A549 (cell line): ENCODE results near the gene TP53BP2.
"Not testable (repeated sequence)": the region's sequence is repeated elsewhere in the genome, so short reads cannot be mapped to it uniquely, and the experiment has no call there.

Experiments
- CBX2 ChIP-seq: fragments of 200-600 bp; sonication (generic); IDR thresholded peaks from 2 replicates; pipeline ENCODE4 v1.6.1; 2016; ENCODE audit warnings: low read depth, mild to moderate bottlenecking, borderline replicate concordance
- CEBPB ChIP-seq, 2 experiments: fragments of >200 bp in 1 of 2; sonication (Bioruptor Twin) in 1 of 2; formaldehyde crosslinking in 1 of 2; IDR thresholded peaks; 2 replicates each; pipeline ENCODE4 v1.6.1; 2012 to 2016
- CHD4 ChIP-seq: fragments of 200-600 bp; sonication (generic); IDR thresholded peaks from 2 replicates; pipeline ENCODE4 v1.6.1; 2016; ENCODE audit warnings: antibody characterized with exemption, mild to moderate bottlenecking, borderline replicate concordance
- EHMT2 ChIP-seq: fragments of 200-600 bp; sonication (generic); IDR thresholded peaks from 2 replicates; pipeline ENCODE4 v1.6.1; 2016; ENCODE audit warnings: antibody characterized with exemption, low read depth, mild to moderate bottlenecking, moderate library complexity
- KDM1A ChIP-seq: fragments of 200-600 bp; sonication (generic); IDR thresholded peaks from 2 replicates; pipeline ENCODE4 v1.6.1; 2016; ENCODE audit warnings: low read depth, mild to moderate bottlenecking
- MYC ChIP-seq: IDR thresholded peaks from 2 replicates; pipeline ENCODE4 v1.6.1; 2012; ENCODE audit warnings: mild to moderate bottlenecking, inconsistent platforms, low read length, improper control_type of control experiment, borderline replicate concordance
- NFE2L2 ChIP-seq: fragments of 150-350 bp; conservative IDR thresholded peaks from 2 replicates; pipeline ENCODE4 v1.6.1; 2014; ENCODE audit warnings: low read length
- POLR2A ChIP-seq: IDR thresholded peaks from 2 replicates; pipeline ENCODE4 v1.6.1; 2012; ENCODE audit warnings: mild to moderate bottlenecking, low read length
- RNF2 ChIP-seq: fragments of 200-600 bp; sonication (generic); IDR thresholded peaks from 2 replicates; pipeline ENCODE4 v1.6.1; 2016; ENCODE audit warnings: low read depth, mild to moderate bottlenecking, antibody characterized with exemption, moderate library complexity, borderline replicate concordance
- TF ChIP-seq, protein P1 (sequence below): IDR thresholded peaks from 2 replicates; pipeline ENCODE4 v1.6.1; 2012; ENCODE audit warnings: low read depth, borderline replicate concordance
- TF ChIP-seq, protein P2 (sequence below): IDR thresholded peaks from 2 replicates; pipeline ENCODE4 v1.6.1; 2012
- TF ChIP-seq, protein P3 (sequence below): fragments of >200 bp; sonication (Bioruptor Twin); formaldehyde crosslinking; IDR thresholded peaks from 3 replicates; pipeline ENCODE4 v1.5.1; 2016

DNA sequence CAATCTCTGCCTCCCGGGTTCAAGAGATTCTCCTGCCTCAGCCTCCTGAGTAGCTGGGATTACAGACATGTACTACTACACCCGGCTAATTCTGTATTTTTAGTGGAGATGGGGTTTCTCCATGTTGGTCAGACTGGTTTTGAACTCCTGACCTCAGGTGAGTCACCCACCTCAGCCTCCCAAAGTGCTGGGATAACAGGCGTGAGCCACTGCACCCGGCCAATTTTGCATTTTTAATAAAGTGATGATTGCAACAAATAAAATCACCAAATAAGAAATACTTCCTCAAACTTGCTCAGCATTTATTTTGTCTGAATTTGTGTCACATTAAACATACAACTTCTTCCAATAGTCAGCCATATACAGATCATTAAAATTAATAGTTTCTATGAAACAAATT lies 35.8 kb downstream of the TP53BP2 start:
- TF ChIP-seq, protein P1, sequence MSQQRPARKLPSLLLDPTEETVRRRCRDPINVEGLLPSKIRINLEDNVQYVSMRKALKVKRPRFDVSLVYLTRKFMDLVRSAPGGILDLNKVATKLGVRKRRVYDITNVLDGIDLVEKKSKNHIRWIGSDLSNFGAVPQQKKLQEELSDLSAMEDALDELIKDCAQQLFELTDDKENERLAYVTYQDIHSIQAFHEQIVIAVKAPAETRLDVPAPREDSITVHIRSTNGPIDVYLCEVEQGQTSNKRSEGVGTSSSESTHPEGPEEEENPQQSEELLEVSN: not testable (repeated sequence)
- TF ChIP-seq POLR2A; RNF2; MYC; NFE2L2; CHD4; EHMT2; CBX2; KDM1A; CEBPB (IDR thresholded peaks at IDR 0.05): not testable (repeated sequence)
- TF ChIP-seq, protein P2, sequence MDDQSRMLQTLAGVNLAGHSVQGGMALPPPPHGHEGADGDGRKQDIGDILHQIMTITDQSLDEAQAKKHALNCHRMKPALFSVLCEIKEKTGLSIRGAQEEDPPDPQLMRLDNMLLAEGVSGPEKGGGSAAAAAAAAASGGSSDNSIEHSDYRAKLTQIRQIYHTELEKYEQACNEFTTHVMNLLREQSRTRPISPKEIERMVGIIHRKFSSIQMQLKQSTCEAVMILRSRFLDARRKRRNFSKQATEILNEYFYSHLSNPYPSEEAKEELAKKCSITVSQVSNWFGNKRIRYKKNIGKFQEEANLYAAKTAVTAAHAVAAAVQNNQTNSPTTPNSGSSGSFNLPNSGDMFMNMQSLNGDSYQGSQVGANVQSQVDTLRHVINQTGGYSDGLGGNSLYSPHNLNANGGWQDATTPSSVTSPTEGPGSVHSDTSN: not testable (repeated sequence)
- TF ChIP-seq, protein P3, sequence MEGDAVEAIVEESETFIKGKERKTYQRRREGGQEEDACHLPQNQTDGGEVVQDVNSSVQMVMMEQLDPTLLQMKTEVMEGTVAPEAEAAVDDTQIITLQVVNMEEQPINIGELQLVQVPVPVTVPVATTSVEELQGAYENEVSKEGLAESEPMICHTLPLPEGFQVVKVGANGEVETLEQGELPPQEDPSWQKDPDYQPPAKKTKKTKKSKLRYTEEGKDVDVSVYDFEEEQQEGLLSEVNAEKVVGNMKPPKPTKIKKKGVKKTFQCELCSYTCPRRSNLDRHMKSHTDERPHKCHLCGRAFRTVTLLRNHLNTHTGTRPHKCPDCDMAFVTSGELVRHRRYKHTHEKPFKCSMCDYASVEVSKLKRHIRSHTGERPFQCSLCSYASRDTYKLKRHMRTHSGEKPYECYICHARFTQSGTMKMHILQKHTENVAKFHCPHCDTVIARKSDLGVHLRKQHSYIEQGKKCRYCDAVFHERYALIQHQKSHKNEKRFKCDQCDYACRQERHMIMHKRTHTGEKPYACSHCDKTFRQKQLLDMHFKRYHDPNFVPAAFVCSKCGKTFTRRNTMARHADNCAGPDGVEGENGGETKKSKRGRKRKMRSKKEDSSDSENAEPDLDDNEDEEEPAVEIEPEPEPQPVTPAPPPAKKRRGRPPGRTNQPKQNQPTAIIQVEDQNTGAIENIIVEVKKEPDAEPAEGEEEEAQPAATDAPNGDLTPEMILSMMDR: not testable (repeated sequence)
